ENCODE results near the gene FAM168A.

Gene FAM168A

GRCh38 chr11:73361953-73362776, 235.7 kb downstream of the FAM168A start:
- DNase-seq = no peak

- DNase-seq = no peak
These were observed 237.1 kb downstream of the FAM168A start for GRCh38 chr11:73360743-73361369.

- no peak for DNase-seq
These were observed 237.8 kb downstream of the FAM168A start for GRCh38 chr11:73359930-73360742.

- peak in 1 of 2 donors; percentile 47 for DNase-seq
These were observed 238.6 kb downstream of the FAM168A start for GRCh38 chr11:73359341-73359740.

GRCh38 chr11:73358071-73358470, 239.8 kb downstream of the FAM168A start:
- no peak for DNase-seq

- DNase-seq = no peak
These were observed 240.7 kb downstream of the FAM168A start for GRCh38 chr11:73356979-73357860.

GRCh38 chr11:73355109-73355508, 242.8 kb downstream of the FAM168A start:
- no peak for DNase-seq

- no peak for DNase-seq
These were observed 244.5 kb downstream of the FAM168A start for GRCh38 chr11:73353422-73353821.

GRCh38 chr11:73350908-73351636, 246.8 kb downstream of the FAM168A start:
- peak; percentile 52 to 89 for DNase-seq
